Gastroesophageal sphincter (tissue), 4 donors: ENCODE data around the gene BAZ2B. TPM values are rescaled to one million over a fixed set of nuclear protein-coding genes. Genes with fewer than 3 reads are reported as not detected.

Source experiments
- ATAC-seq: fragments of 150-250 bp; one replicate; pipeline ENCODE4 v1.9.1; 2016; ENCODE audit warnings: mild to moderate bottlenecking, moderate library complexity
- H3K27ac ChIP-seq, 4 donors: fragments of 200-600 bp; sonication (generic) in 3 of 4; 1 replicate in 3 of 4; 2 replicates in 1 of 4; pipeline ENCODE4 v1.5.1; 2016 to 2019
- H3K27me3 ChIP-seq: fragments of 200-600 bp; sonication (generic); one replicate; pipeline ENCODE4 v1.5.1; 2019
- H3K36me3 ChIP-seq, 2 donors: fragments of 200-600 bp; sonication (generic); one replicate each; pipeline ENCODE4 v1.5.1; 2019; ENCODE audit warnings: control low read depth in 1 of 2
- H3K4me1 ChIP-seq, 3 donors: fragments of 200-600 bp; sonication (generic); 1 replicate in 2 of 3; 2 replicates in 1 of 3; pipeline ENCODE4 v1.5.1; 2016 to 2019; ENCODE audit warnings: control low read depth in 2 of 3
- H3K4me3 ChIP-seq, 2 donors: fragments of 200-600 bp; sonication (generic); one replicate each; pipeline ENCODE4 v1.5.1; 2019; ENCODE audit warnings: mild to moderate bottlenecking in 1 of 2, moderate library complexity in 1 of 2
- H3K9me3 ChIP-seq, 3 donors: fragments of 200-600 bp; sonication (generic); one replicate each; pipeline ENCODE4 v1.5.1; 2017 to 2019; ENCODE audit warnings: control low read depth in 2 of 3
- CTCF ChIP-seq, 4 experiments: fragments of 200-600 bp in 2 of 4; fragments of 450-650 bp in 2 of 4; sonication (generic) in 1 of 4; IDR thresholded peaks; one replicate each; pipeline ENCODE4 v1.5.1; 2017 to 2019; ENCODE audit warnings: antibody characterized with exemption in 4 of 4, mild to moderate bottlenecking in 2 of 4, moderate library complexity in 2 of 4
- EP300 ChIP-seq: sonication (generic); formaldehyde crosslinking; IDR thresholded peaks from one replicate; pipeline ENCODE4 v1.6.1; 2017; ENCODE audit warnings: antibody characterized with exemption, mild to moderate bottlenecking
- POLR2A ChIP-seq, 2 donors: fragments of 450-650 bp; IDR thresholded peaks; one replicate each; pipeline ENCODE4 v1.6.1; 2017; ENCODE audit warnings: antibody characterized with exemption in 2 of 2, mild to moderate bottlenecking in 2 of 2, moderate library complexity in 1 of 2
- POLR2AphosphoS5 ChIP-seq: sonication (generic); formaldehyde crosslinking; IDR thresholded peaks from one replicate; pipeline ENCODE4 v1.6.1; 2017; ENCODE audit warnings: antibody characterized with exemption
- WGBS, 2 donors: methylation state at CpG; one replicate each; pipeline ENCODE4 v1.1.5; 2018; ENCODE audit warnings: low coverage in 1 of 2; 5-methylcytosine and 5-hydroxymethylcytosine counted together
- total RNA-seq, 4 donors: library from RNA; depleted of rRNA; stranded (reverse); fragments of >200 nt; gene quantifications; one replicate each; pipeline ENCODE4 v1.1.0, GENCODE V29; 2016

BAZ2B gene
- total RNA-seq, 4 donors from 2014 or later, result 77.9 to 198 (median 113) TPM

- Histone ChIP-seq H3K4me3 (peak overlapping the region; percentile 80 to 99), H3K27ac (peak overlapping the region in 3 of 4 donors; percentile 92 to 95 (median 93)), H3K9me3 (no peaks in the 10 kb centered on the region), H3K4me1 (peaks cover 0 to 21% (median 3%) of the 10 kb centered on the region in 3 donors), H3K36me3 (peaks cover 0 to 24% of the 10 kb centered on the region in 2 donors), H3K27me3 (no peaks in the 10 kb centered on the region)
- ATAC-seq, result no peak
- TF ChIP-seq EP300, result no peak
- TF ChIP-seq POLR2A (IDR thresholded peaks at IDR 0.05), result no peak
- no peak for TF ChIP-seq POLR2AphosphoS5
- TF ChIP-seq CTCF (IDR thresholded peaks at IDR 0.05), result no peak
- WGBS, 2 donors, result 76 to 80% methylated on average over 6 to 11 of the region's 11 CpGs
Observed at GRCh38 chr2:159285433-159285832, 330.9 kb downstream of the BAZ2B start.

- no peak for TF ChIP-seq CTCF (IDR thresholded peaks at IDR 0.05)
- TF ChIP-seq POLR2A (IDR thresholded peaks at IDR 0.05), result no peak
- no peak for TF ChIP-seq POLR2AphosphoS5
- TF ChIP-seq EP300, result no peak
- no peaks in the 10 kb centered on the region for H3K27me3 ChIP-seq
- no peaks in the 10 kb centered on the region for H3K9me3 ChIP-seq
- no peak overlapping the region for H3K4me3 ChIP-seq
- ATAC-seq, result no peak
- WGBS, 2 donors, result 80 to 95% methylated on average over 3 to 6 of the region's 6 CpGs
- no peak overlapping the region for H3K27ac ChIP-seq
- H3K4me1 ChIP-seq, result peaks cover 0 to 19% (median 3%) of the 10 kb centered on the region in 3 donors
- H3K36me3 ChIP-seq, result peaks cover 0 to 36% of the 10 kb centered on the region in 2 donors
Observed at GRCh38 chr2:159283529-159283928, 332.8 kb downstream of the BAZ2B start.

GRCh38 chr2:159281002-159281401, 335.3 kb downstream of the BAZ2B start:
- 97% methylated on average over 6 of the region's 6 CpGs for WGBS, 2 donors
- H3K4me1 ChIP-seq, result peaks cover 0 to 12% (median 0%) of the 10 kb centered on the region in 3 donors
- H3K4me3 ChIP-seq, result no peak overlapping the region
- TF ChIP-seq POLR2AphosphoS5, result no peak
- TF ChIP-seq EP300, result no peak
- TF ChIP-seq CTCF (IDR thresholded peaks at IDR 0.05), result no peak
- no peak for TF ChIP-seq POLR2A (IDR thresholded peaks at IDR 0.05)
- no peak for ATAC-seq
- H3K27me3 ChIP-seq, result no peaks in the 10 kb centered on the region
- H3K27ac ChIP-seq, result no peak overlapping the region
- H3K9me3 ChIP-seq, result no peaks in the 10 kb centered on the region
- H3K36me3 ChIP-seq, result peaks cover 0 to 41% of the 10 kb centered on the region in 2 donors

- Histone ChIP-seq H3K27ac (no peak overlapping the region), H3K27me3 (no peaks in the 10 kb centered on the region), H3K9me3 (no peaks in the 10 kb centered on the region), H3K36me3 (peaks cover 0 to 47% of the 10 kb centered on the region in 2 donors), H3K4me1 (peaks cover 0 to 1% (median 0%) of the 10 kb centered on the region in 3 donors), H3K4me3 (no peak overlapping the region)
- WGBS, 2 donors, result 100% methylated on average over 2 of the region's 2 CpGs
- ATAC-seq, result no peak
- TF ChIP-seq POLR2A (IDR thresholded peaks at IDR 0.05), result no peak
- no peak for TF ChIP-seq POLR2AphosphoS5
- no peak for TF ChIP-seq EP300
- no peak for TF ChIP-seq CTCF (IDR thresholded peaks at IDR 0.05)
Observed at GRCh38 chr2:159279700-159280099, 336.6 kb downstream of the BAZ2B start.

- no peak for ATAC-seq
- Histone ChIP-seq H3K36me3 (peaks cover 0 to 43% of the 10 kb centered on the region in 2 donors), H3K9me3 (no peaks in the 10 kb centered on the region), H3K4me3 (no peak overlapping the region), H3K27ac (no peak overlapping the region), H3K27me3 (no peaks in the 10 kb centered on the region), H3K4me1 (no peaks in the 10 kb centered on the region)
- WGBS, 2 donors, result 89 to 92% methylated on average over 1 of the region's 1 CpG
- TF ChIP-seq EP300 (no peak), CTCF (IDR thresholded peaks at IDR 0.05) (no peak)
Observed at GRCh38 chr2:159275111-159275510, 341.2 kb downstream of the BAZ2B start.
